T-helper 2 cell (primary cell): ENCODE results near the gene LILRA5.
"Not testable (repeated sequence)": the region's sequence is repeated elsewhere in the genome, so short reads cannot be mapped to it uniquely, and the experiment has no call there.

Experiments
- DNase-seq, 5 experiments: peaks; one replicate each; pipeline versions ENCODE4 v3.0.0 to v3.0.0-alpha.2; 2012 to 2022

Gene LILRA5

DNA sequence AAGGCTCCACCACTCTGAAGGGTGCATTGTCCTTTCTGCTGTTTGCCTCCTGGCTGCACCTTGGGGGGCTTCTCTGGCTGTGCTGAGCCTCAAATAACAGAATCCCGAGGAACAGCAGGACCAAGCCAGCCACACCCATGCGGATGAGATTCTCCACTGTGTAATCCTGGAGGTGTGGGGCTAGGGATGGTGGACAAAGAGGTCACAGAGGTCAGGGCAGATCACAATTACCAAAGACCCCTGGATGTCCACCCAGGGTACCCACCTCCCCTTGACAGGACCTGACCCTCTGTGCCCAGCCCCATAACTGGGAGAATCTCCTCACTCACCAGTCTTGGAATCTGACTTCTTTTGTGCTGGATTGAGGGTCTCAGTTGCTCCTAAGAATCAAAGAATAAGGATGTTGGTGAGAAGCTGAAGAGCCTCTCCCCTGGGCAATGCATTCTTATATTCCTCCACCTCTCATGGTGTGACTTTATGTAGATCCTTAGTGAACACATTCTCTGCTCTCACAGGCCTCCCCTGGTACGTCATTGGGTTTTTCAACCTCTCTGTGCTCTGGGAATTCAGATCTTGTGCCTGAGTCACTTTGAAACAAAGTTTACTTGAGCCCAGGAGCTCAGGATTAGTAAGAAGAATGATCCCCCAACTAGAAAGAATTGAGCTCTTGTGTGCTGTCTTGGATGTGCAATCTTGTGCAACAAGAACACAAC, 20.8 kb upstream of the LILRA5 start:
- no peak for DNase-seq

DNA sequence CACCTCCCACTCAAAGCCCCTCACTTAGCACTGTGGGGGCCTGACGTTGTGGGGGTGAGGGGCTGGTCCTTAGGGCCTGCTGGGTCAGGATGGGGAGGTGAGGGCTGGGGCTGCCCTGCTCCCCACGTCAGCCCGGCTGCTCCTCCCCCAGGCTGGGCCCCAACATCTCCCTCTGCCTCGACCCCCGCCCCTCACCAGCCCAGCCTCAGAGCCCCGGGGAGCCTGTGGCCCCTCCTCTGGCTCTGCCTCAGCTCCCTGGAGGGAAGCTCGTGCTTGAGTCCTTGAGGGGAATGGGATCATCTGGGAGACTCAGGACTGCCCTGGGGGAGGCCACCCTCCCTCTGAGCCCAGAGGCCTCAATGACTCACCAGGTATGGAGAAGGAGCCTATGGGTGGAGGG, 19.2 kb upstream of the LILRA5 start:
- no peak for DNase-seq

GRCh38 chr19:54331626-54332025, 18.7 kb upstream of the LILRA5 start:
- no peak for DNase-seq

- DNase-seq, result no peak
These were observed 16.7 kb upstream of the LILRA5 start for GRCh38 chr19:54329476-54330165.

- DNase-seq, result not testable (repeated sequence)
These were observed 15.8 kb upstream of the LILRA5 start for GRCh38 chr19:54328781-54329180.

GRCh38 chr19:54325631-54326030, 12.7 kb upstream of the LILRA5 start:
- no peak for DNase-seq

DNA sequence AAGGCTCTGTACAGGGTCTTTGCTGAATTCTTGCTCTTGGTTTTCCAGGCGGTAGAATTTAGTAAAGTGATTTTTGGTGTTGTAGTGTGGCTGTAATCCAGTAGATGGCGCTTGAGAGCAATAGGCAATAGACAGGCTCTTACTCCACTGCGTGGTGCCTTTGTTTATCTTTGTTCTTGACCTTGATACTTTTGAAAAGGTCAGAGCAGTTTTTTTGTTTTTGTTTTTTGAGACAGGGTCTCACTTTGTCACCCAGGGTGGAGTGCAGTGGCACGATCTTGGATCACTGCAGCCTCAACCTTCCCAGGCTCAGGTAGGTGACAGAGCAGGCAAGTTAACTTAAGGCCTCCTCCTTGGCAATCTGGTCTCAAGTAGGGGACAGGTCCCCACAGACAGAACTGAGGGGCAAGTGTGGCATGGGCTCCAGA, 12.2 kb upstream of the LILRA5 start:
- peak in 4 of 5 experiments; percentile 16 to 51 (median 30) for DNase-seq

DNA sequence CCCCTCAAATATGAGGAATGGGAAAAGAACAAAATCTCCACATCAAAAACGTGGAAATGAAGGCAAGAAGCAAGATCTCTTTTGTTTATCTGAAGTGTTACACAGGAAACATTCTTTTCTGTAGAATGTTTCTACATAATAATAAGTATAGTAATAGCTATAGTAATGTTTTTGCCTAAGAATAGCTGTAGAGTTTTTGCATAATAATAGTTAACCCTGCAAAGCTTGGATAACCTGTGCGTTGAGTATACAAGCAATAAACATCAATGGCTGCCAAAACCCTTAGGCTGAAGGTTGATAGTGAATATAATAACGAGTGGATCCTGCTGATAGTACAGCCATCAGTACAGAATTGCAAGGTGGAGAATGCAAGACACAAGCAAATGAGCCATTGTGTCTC, 11.1 kb upstream of the LILRA5 start:
- no peak for DNase-seq

DNA sequence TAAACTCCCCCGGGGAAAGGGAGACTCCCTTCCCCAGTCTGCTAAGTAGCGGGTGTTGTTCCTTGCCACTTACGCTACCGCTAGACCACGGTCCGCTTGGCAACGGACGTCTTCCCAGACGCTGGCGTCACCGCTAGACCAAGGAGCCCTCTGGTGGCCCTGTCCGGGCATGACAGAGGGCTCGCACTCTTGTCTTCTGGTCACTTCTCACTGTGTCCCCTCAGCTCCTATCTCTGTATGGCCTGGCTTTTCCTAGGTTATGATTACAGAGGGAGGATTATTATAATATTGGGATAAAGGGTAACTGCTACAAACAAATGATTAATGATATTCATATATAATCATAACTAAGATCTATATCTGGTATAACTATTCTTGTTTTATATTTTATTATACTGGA, 10.0 kb upstream of the LILRA5 start:
- DNase-seq, result not testable (repeated sequence)

DNA sequence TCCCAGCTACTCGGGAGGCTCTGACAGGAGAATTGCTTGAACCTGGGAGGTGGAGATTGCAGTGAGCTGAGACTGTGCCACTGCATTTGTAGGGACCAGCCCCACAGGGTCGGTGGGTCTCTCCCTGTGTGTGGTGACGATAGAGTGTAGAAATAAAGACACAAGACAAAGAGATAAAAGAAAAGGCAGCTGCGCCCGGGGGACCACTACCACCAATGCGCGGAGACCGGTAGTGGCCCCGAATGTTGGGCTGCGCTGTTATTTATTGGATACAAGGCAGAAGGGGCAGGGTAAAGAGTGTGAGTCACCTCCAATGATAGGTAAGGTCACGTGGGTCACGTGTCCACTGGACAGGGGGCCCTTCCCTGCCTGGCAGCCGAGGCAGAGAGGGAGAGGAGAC, 9.3 kb upstream of the LILRA5 start:
- not testable (repeated sequence) for DNase-seq

- DNase-seq, result no peak
These were observed 7.1 kb upstream of the LILRA5 start for GRCh38 chr19:54319892-54320670.

- DNase-seq, result no peak
These were observed 6.1 kb upstream of the LILRA5 start for GRCh38 chr19:54319049-54319448.

DNA sequence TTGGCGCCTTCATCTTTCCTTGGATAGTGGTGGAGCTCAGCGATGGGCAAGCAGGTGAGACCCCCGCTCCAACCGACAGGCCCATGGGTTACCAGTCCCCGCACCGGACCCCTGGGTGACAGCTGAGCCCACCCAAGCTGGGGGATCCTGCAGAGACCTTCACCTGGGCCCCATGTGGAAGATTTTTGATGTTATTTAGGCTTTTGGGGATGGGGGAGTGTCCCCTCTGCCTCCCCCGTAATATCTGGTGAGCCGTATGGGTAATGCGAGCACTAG, 4.9 kb upstream of the LILRA5 start:
- no peak for DNase-seq

GRCh38 chr19:54317108-54317964, 4.4 kb upstream of the LILRA5 start:
- no peak for DNase-seq

- DNase-seq, result peak in 1 of 5 experiments; percentile 16
These were observed 3.8 kb upstream of the LILRA5 start for GRCh38 chr19:54316746-54317107.

- DNase-seq, result no peak
These were observed 3.0 kb upstream of the LILRA5 start for GRCh38 chr19:54315956-54316355.

GRCh38 chr19:54312011-54312410, 955 bp downstream of the LILRA5 start:
- no peak for DNase-seq

DNA sequence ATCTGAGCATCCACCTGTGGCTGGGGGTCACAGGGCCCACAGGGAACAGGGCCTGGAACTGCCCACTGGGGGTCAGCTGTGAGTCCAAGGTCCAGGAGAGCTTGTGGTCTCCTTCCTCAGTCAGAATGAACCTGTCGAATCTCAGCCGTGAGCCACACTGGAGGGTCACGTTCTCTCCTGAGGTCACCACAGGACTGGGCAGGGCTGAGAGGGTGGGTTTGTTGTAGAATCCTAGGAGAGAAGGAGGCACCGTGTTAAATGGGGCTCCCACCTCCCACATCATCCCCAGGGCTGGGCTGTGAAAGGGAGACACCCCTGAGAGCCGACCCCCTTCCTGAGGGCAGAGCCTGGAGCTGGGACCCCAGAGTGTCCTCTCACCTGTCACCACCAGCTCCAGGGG, 1.5 kb downstream of the LILRA5 start:
- no peak for DNase-seq

- no peak for DNase-seq
These were observed 2.4 kb downstream of the LILRA5 start for GRCh38 chr19:54310543-54310942.

DNA sequence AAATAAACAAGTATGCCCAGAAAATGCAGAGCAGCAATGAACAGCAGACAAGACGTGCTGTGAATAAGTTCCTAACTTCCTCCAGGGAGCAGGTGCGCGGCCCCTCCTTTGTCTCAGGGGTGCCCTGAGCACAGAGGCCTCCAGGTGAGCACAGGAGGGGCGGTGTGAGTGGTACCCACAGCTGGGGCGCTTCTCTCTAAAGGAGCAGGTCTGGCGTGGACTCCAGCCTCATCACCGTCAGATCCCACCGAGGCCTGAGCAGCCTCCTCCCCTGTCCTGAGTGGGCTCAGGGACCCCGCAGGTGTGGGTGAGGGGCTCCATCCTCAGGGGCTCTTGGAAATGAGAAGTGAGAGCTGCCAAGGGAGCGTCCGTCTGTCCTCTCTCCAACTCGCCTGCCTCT, 3.2 kb downstream of the LILRA5 start:
- no peak for DNase-seq

GRCh38 chr19:54307389-54308020, 5.5 kb downstream of the LILRA5 start:
- no peak for DNase-seq

DNA sequence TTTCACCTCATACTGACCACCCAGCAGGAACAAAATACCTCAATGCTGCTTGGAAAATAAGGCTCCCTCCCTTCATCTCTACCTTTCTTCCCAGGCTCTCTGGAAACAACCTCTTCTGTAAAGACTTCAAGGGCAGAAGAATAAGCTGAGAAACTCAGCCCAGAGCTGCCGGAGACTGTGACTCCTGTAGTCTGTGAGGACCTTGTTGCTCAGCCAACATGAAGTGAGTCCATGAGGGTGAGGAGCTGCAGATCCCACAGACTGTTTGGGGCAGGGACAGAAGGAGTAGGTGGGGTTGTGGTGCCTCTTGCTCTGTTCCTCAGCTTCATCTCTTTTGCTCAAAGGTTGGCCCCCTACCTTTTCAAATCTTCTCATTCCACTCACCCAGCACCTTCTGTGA, 7.8 kb downstream of the LILRA5 start:
- DNase-seq, result no peak

- DNase-seq, result no peak
These were observed 10.7 kb downstream of the LILRA5 start for GRCh38 chr19:54302257-54302656.
